ENCODE results near the gene ANGPTL4.
"Not testable (repeated sequence)": the region's sequence is repeated elsewhere in the genome, so short reads cannot be mapped to it uniquely, and the experiment has no call there.

Gene ANGPTL4

GRCh38 chr19:8389891-8390616 lies 26.1 kb downstream of the ANGPTL4 start, which contains the start of gene RAB11B:
RAB11B (plus strand) TSS chr19:8390360; CDS start chr19:8390417, 57 bp downstream.
- DNase-seq (ENCODE audit: low spot score) = peak; percentile 100

- peak; percentile 95 for DNase-seq (ENCODE audit: low spot score)
Observed at GRCh38 chr19:8390617-8390981, 26.6 kb downstream of the ANGPTL4 start.

- DNase-seq (ENCODE audit: low spot score) = no peak
Observed at GRCh38 chr19:8391198-8392016, 27.5 kb downstream of the ANGPTL4 start.

GRCh38 chr19:8392017-8392591 lies 28.1 kb downstream of the ANGPTL4 start:
- peak; percentile 49 for DNase-seq (ENCODE audit: low spot score)

- DNase-seq (ENCODE audit: low spot score) = no peak
Observed at GRCh38 chr19:8393192-8393870, 29.4 kb downstream of the ANGPTL4 start.

GRCh38 chr19:8393871-8394250 lies 29.9 kb downstream of the ANGPTL4 start:
- peak; percentile 97 for DNase-seq (ENCODE audit: low spot score)

- DNase-seq (ENCODE audit: low spot score) = no peak
Observed at GRCh38 chr19:8395621-8396082, 31.7 kb downstream of the ANGPTL4 start.

GRCh38 chr19:8396185-8396562 lies 32.2 kb downstream of the ANGPTL4 start:
- DNase-seq (ENCODE audit: low spot score) = no peak

GRCh38 chr19:8396563-8397203 lies 32.7 kb downstream of the ANGPTL4 start:
- peak; percentile 65 for DNase-seq (ENCODE audit: low spot score)

GRCh38 chr19:8397271-8397670 lies 33.3 kb downstream of the ANGPTL4 start:
- no peak for DNase-seq (ENCODE audit: low spot score)

- no peak for DNase-seq (ENCODE audit: low spot score)
Observed at GRCh38 chr19:8397746-8398310, 33.9 kb downstream of the ANGPTL4 start.

- DNase-seq (ENCODE audit: low spot score) = no peak
Observed at GRCh38 chr19:8398311-8398771, 34.4 kb downstream of the ANGPTL4 start.

- no peak for DNase-seq (ENCODE audit: low spot score)
Observed at GRCh38 chr19:8399681-8400188, 35.8 kb downstream of the ANGPTL4 start.

- DNase-seq (ENCODE audit: low spot score) = no peak
Observed at GRCh38 chr19:8401981-8402411, 38.0 kb downstream of the ANGPTL4 start.

GRCh38 chr19:8403098-8403819 lies 39.3 kb downstream of the ANGPTL4 start:
- DNase-seq (ENCODE audit: low spot score) = no peak

GRCh38 chr19:8403820-8404109 lies 39.8 kb downstream of the ANGPTL4 start:
- no peak for DNase-seq (ENCODE audit: low spot score)

- no peak for DNase-seq (ENCODE audit: low spot score)
Observed at GRCh38 chr19:8404391-8405151, 40.6 kb downstream of the ANGPTL4 start.

- not testable (repeated sequence) for DNase-seq (ENCODE audit: low spot score)
Observed at GRCh38 chr19:8410718-8411117, 46.8 kb downstream of the ANGPTL4 start.

- peak; percentile 97 for DNase-seq (ENCODE audit: low spot score)
Observed at GRCh38 chr19:8412783-8413628, 49.1 kb downstream of the ANGPTL4 start, which contains the start of gene MARCHF2. MARCHF2 (plus strand) TSS chr19:8413305; CDS start chr19:8421841, 8,536 bp downstream.
